Measurements from ENCODE around the gene RASSF3.

The RASSF3 gene

GRCh38 chr12:64695550-64695949 is 85.3 kb downstream of the RASSF3 start:
- no peak for DNase-seq

- no peak for DNase-seq
Observed at GRCh38 chr12:64696080-64696741, 85.9 kb downstream of the RASSF3 start.

DNA sequence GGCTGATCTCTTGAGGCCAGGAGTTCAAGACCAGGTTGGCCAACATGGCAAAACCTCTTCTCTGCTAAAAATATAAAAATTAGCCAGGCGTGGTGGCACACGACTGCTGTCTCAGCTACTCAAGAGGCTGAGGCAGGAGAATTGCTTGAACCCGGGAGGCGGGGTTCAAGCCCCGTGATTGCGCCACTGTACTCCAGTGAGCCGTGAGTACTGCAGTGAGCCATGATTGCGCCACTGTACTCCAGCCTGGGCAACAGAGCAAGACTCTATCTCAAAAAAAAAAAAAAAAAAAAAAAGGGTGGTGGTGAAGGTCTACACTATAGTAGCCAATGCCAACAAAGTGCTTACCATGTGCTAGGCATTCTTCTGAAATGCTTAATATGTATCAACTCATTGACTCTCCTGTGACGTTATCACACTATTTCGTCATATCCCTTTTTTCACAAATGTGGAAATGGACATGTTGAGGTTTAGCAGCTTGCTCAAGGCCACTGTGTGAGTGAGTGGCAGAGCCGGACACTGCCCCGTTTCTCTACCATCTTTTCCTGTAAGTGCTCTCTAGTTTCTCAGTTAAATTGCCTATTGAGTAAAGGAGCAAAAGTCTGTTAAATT is 89.3 kb downstream of the RASSF3 start:
- DNase-seq = no peak

DNA sequence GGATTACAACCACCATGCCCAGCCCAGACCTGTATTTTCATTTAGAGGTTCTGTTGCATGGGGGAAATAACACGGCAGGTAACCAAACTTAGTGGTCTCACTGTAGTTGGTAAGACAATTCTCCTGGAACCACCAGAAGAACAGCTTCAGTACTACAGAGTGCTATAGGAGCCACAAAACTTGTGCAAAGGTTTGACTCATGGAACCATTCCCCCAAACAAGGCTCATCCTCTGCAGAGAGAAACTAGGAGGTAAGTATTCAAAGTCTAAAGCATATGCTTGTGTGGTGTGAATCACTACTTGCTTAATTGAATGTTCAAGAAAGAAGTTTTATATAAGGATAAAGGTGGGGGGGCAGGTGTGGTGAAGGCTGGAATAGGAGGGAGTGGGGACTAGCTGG is 90.2 kb downstream of the RASSF3 start:
- no peak for DNase-seq

DNA sequence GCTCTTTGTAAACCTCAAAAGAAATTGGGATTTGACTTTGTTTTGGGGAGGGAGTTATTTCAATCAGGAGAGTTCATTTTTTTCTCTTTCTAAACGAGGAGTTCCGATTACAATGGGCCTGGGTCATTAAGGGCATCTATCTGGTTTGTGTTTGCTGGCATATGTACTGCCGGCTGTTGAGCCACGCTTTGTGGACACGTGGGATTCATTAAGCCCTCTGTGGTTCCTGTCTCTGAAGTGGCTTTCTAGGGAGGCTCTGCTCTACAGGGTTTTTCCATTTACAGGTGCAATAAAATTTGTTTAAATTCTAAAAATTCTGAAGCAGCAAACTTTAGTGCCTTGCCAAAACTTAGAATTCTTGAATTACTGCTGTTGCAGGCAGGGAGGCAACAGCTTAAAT is 91.0 kb downstream of the RASSF3 start:
- no peak for DNase-seq

DNA sequence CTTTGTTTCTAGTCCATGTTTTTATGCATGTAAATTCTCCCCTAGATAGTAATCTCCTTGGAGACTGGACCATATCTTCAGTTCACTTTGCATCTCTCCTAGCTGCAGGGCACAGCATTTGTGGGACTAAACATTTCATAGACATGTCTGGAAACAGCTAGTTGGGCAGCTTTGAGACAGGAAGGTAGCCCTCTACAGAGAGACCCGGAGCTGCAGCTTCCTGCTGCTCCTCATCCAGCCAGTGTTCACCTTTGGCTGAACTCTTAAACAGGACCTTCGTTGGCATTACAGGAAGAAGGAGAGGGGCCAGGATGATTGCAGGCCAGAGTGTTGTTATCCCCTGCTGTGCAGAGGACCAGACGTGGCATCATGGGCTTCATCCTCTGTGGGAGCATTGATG is 96.0 kb downstream of the RASSF3 start:
- no peak for DNase-seq

DNA sequence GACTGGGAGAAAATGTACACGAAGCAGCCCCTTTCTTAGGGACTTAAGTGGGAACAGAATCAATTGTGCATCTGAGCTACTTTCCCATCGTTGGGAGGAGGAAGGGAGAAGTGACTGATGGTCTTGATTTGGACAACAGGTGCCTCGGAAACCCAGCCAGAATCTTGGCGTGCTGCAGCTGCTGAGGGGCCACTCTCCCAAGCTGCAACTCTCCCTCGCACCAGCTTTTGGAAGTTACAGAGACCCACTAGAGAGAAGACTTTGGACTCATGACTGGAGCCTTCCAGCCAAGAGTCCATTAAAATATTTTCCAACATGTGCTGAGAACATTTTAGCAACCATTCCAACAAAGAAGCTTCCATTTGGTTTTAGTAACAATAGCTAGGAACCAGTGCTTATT is 96.6 kb downstream of the RASSF3 start:
- no peak for DNase-seq

- no peak for DNase-seq
Observed at GRCh38 chr12:64707362-64707761, 97.1 kb downstream of the RASSF3 start.

GRCh38 chr12:64707926-64708325 is 97.6 kb downstream of the RASSF3 start:
- no peak for DNase-seq

DNA sequence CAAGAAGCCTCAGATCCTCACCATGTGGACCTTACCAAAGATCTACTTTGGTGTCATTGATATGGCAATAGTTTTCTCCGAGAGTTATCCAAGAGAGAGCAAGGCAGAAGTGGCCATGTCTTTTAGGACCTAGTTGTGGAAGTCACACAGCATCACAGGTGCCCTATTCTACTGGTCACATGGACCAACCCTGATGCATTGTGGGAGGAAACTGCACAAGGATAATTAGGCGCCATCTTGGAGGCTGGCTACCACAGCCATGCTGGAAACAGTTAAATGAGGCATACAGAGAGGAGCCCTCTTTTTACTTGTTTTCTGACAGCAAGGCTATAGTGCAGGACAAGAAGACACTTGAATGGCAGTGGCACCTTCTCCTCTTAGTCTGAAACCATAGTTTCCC is 99.1 kb downstream of the RASSF3 start:
- DNase-seq = no peak

DNA sequence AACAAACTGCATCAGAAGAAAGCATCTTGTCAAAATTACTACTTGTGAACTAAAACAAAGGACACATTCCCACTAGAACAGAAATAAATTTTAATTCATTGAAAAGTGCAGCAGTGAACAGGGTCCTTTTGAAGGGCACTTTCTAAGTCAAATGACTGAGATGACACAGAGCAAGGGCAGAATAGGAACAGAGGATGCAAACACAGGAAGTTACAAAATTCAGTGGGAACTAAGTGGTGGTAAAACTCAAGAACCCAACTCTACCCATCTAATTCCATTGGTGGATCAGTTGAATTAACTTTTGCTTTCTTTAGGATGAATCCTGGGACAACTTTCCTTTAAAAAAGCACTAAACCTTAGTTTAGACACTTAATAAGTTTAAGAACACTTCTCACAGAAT is 103.1 kb downstream of the RASSF3 start:
- no peak for DNase-seq

- peak; percentile 25 for DNase-seq
Observed at GRCh38 chr12:64714551-64714968, 104.3 kb downstream of the RASSF3 start.

DNA sequence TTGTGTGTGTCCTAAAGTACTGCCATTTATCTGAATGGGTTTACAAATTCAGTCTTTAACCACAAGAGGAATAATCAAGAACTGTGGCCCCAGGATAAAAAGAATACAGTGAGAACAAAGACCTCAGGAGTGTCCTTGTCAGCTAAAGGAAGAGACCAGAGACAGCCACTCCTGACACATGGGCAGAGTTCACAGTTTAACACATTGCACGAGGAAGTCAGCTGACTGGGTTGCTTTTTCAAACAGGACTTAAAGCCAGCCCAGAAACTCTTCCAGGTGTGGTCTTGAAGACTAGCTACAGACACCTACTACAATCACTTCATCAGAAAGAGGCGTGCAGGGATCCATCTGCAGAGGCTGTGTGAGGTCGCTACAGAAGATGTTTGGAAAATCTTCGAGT is 106.1 kb downstream of the RASSF3 start:
- DNase-seq = no peak

GRCh38 chr12:64716839-64717455 is 106.7 kb downstream of the RASSF3 start:
- no peak for DNase-seq

GRCh38 chr12:64718649-64719048 is 108.4 kb downstream of the RASSF3 start:
- no peak for DNase-seq

DNA sequence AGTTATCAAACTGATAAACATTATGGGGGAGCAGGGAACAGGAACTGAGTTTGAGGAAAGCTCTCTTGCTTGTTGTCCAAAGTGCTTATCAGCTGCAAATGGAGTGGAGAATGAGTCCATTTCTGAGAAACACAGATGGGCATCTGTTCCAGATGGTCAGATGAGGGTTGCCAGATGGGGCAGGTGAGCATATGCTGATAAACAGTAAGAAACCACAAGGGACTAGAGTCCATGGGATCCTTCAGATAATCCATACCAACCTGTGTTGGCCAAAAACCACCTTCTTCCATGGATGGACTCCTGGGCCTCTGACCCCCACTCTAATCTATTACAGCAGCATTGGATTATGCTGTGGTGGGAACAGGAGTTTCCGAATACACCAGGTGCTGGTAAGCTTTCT is 110.6 kb downstream of the RASSF3 start:
- no peak for DNase-seq

DNA sequence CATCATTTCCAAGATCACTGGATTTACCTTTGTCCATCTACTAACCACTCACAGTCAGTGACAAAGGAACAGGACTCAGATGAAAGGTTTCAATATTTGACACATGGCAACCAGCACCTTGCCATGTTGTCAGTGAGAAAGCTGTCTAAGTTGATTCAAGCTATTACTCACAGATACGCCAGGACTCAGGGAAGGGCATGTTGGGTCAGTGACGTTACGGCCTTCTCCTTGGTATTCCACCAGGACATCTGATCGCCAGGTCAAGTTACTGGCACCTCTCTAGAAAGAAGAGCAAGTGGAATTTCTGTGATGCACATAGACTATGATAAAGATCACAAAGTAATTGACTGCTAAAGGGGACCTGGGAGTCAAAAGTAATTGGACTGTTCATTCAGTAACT is 112.5 kb downstream of the RASSF3 start:
- DNase-seq = no peak

- DNase-seq = no peak
Observed at GRCh38 chr12:64723630-64724029, 113.3 kb downstream of the RASSF3 start.

GRCh38 chr12:64724201-64724745 is 114.0 kb downstream of the RASSF3 start:
- no peak for DNase-seq

GRCh38 chr12:64729909-64730587 is 119.8 kb downstream of the RASSF3 start:
- DNase-seq = no peak

GRCh38 chr12:64730588-64730969 is 120.3 kb downstream of the RASSF3 start:
- DNase-seq = no peak

- no peak for DNase-seq
Observed at GRCh38 chr12:64731683-64732082, 121.4 kb downstream of the RASSF3 start.

DNA sequence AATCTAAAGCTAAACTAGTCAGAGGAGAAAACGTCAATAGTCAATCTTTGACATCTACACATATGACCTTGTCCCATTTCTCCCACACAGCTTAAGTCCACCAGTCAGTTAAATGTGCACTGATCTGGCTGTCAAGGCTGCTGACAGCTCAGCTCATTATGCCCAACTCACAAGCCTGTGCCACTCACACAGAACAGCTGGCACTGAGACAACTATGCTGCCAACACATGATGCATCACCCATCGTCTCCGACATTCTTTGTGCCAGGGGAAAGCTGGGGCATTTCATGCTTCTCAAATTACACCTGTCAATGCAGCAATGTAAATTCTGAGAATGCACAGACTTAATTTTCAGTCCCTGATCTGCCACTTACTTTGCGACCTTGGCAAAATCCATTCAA is 123.6 kb downstream of the RASSF3 start:
- DNase-seq = no peak

GRCh38 chr12:64735442-64735841 is 125.1 kb downstream of the RASSF3 start:
- no peak for DNase-seq
